T-helper 1 cell treated with Interleukin-12 subunit alpha and Interleukin-12 subunit beta and Interleukin-4 antibody, amounts not matched to agents 30 μg/mL and 1 μg/mL, for 36 hours (primary cell): Measurements from ENCODE around the gene ATP6V1G1.

Experiments
- H3K27ac Mint-ChIP-seq: one replicate; pipeline ENCODE4 v1.8.0; 2021; ENCODE audit warnings: mild to moderate bottlenecking, mixed read lengths
- H3K27me3 Mint-ChIP-seq: one replicate; pipeline ENCODE4 v1.8.0; 2021; ENCODE audit warnings: low read depth, mixed read lengths
- H3K36me3 Mint-ChIP-seq: one replicate; pipeline ENCODE4 v1.8.0; 2021; ENCODE audit warnings: low read depth, mixed read lengths
- H3K4me1 Mint-ChIP-seq: one replicate; pipeline ENCODE4 v1.8.0; 2021; ENCODE audit warnings: low read depth, mixed read lengths
- H3K4me3 Mint-ChIP-seq: one replicate; pipeline ENCODE4 v1.8.0; 2021; ENCODE audit warnings: mild to moderate bottlenecking, moderate library complexity, mixed read lengths
- H3K9me3 Mint-ChIP-seq: one replicate; pipeline ENCODE4 v1.8.0; 2021; ENCODE audit warnings: mixed read lengths

ATP6V1G1 gene

DNA sequence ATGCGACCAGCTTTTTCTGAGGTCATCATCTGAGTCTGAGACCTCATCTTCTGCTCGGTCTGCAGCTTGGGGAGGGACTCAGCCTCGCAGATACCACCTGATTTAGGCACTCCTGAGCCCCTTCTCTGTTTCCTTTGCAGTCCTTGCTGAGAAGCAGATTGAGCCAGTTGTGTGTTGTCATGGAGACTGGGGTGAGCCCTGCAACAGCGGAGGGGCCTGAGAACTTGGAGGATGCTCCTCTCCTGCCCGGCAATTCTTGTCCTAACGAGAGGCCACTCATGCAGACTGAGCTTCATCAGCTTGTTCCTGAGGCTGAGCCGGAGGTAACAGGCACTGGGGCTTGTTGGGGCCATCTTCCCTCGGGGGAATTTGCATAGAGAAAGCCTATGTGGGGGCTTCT is 50.8 kb downstream of the ATP6V1G1 start:
- H3K9me3 Mint-ChIP-seq: no peaks in the 10 kb centered on the region
- peaks cover 3% of the 10 kb centered on the region for H3K4me1 Mint-ChIP-seq
- no peaks in the 10 kb centered on the region for H3K27me3 Mint-ChIP-seq
- no peak overlapping the region for H3K27ac Mint-ChIP-seq
- H3K4me3 Mint-ChIP-seq: no peak overlapping the region
- H3K36me3 Mint-ChIP-seq: peaks cover 34% of the 10 kb centered on the region

DNA sequence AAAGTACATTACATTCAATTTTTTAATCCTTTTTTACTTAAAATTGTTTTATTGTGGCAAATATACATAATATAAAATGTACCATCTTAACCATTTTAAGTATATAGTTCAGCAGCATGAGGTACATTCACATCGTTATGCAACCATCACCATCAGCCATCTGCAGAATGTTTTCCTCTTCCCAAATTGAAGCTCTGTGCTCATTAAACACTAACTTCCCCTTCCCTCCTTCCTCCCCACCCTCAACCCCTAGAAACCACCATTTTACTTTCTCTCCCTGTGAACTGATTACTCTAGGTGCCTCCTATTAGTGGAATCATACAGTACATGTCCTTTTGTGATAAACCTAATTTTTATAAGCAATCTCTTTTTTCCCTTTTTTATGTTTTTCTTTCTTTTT is 54.4 kb downstream of the ATP6V1G1 start:
- peaks cover 53% of the 10 kb centered on the region for H3K36me3 Mint-ChIP-seq
- no peak overlapping the region for H3K27ac Mint-ChIP-seq
- no peaks in the 10 kb centered on the region for H3K27me3 Mint-ChIP-seq
- no peak overlapping the region for H3K4me3 Mint-ChIP-seq
- H3K9me3 Mint-ChIP-seq: peaks cover 2% of the 10 kb centered on the region
- H3K4me1 Mint-ChIP-seq: peaks cover 3% of the 10 kb centered on the region

DNA sequence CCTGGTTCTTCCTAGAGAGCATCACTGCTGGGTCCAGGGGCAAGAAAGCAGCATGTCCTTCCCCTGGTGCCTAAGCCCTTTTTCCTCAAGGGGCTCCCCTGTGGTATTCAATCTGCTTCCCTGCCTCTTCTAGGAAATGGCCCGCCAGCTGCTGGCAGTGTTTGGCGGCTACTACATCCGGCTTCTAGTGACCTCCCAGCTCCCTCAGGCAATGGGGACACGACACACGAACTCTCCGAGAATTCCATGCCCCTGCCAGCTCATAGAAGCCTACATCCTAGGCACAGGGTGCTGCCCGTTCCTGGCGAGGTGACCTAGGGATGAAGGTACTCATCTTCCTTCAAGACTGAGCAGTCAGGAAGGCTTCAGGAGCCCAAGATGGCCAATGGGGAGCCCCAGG is 55.4 kb downstream of the ATP6V1G1 start:
- Mint-ChIP-seq H3K9me3 (peaks cover 7% of the 10 kb centered on the region), H3K27ac (no peak overlapping the region), H3K27me3 (no peaks in the 10 kb centered on the region), H3K4me3 (no peak overlapping the region), H3K36me3 (peaks cover 59% of the 10 kb centered on the region), H3K4me1 (peaks cover 3% of the 10 kb centered on the region)

DNA sequence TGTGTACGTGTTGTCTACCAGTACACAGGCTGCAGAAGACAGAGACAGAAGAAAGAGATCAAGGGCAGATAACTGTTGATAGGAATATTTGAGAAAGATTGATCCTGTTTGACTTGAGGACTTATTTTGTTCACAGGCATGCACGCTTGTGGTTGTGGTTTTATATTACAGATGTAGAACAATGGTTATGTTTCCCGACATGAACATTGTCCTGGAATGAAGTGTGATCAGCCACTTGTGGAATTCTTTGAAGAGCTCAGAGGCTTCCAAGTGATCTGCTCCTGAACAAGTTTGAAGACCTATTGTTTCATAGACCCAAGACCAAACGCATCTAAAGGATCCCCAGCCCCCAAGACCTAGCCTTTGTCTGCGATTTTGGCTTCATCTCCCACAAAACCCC is 56.3 kb downstream of the ATP6V1G1 start:
- Mint-ChIP-seq H3K36me3 (peaks cover 63% of the 10 kb centered on the region), H3K9me3 (peaks cover 7% of the 10 kb centered on the region), H3K4me3 (no peak overlapping the region), H3K27ac (no peak overlapping the region), H3K4me1 (peaks cover 3% of the 10 kb centered on the region), H3K27me3 (no peaks in the 10 kb centered on the region)
